HEK293 (cell line): Measurements from ENCODE around the gene PTCD1.
A peak's percentile ranks its signal among the peaks of the same experiment; 100 is the strongest.

ENCODE experiments used
- CTCF ChIA-PET: fragments of 350-600 bp; formaldehyde crosslinking; extraction: SDS; loops from one replicate; lab custom pipeline; 2021; ENCODE audit warnings: antibody characterized with exemption; lab: Yijun Ruan, JAX
- POLR2A ChIA-PET: fragments of 300-600 bp; formaldehyde crosslinking; extraction: SDS; loops from one replicate; lab custom pipeline; 2020; ENCODE audit warnings: antibody characterized with exemption, inconsistent platforms; lab: Yijun Ruan, JAX
- H3K27ac ChIP-seq: fragments of 200-500 bp; sonication (Bioruptor generic); 2 replicates; pipeline ENCODE4 v1.5.1; 2014; ENCODE audit warnings: low read depth, low read length, control low read depth, inconsistent platforms; ENCODE audit errors: extremely low read depth
- H3K36me3 ChIP-seq, 2 experiments: fragments of 200-500 bp in 1 of 2; sonication (Bioruptor generic) in 1 of 2; 1 replicate in 1 of 2; 2 replicates in 1 of 2; pipeline ENCODE4 v1.5.1; 2014 to 2017; ENCODE audit warnings: inconsistent platforms in 2 of 2, low read length in 2 of 2; ENCODE audit not compliant: control insufficient read depth in 2 of 2, insufficient read depth in 1 of 2
- H3K4me1 ChIP-seq: fragments of 200-500 bp; sonication (Bioruptor generic); 2 replicates; pipeline ENCODE4 v1.5.1; 2014; ENCODE audit warnings: mild to moderate bottlenecking, low read length, inconsistent platforms; ENCODE audit not compliant: control insufficient read depth, insufficient read depth
- H3K4me3 ChIP-seq: 2 replicates; pipeline ENCODE4 v1.5.1; 2011; ENCODE audit warnings: low read depth, mild to moderate bottlenecking, control low read depth, low read length, moderate library complexity
- H3K9me3 ChIP-seq: fragments of 200-500 bp; sonication (Bioruptor generic); 2 replicates; pipeline ENCODE4 v1.5.1; 2014; ENCODE audit warnings: low read depth, low read length, inconsistent platforms; ENCODE audit not compliant: control insufficient read depth, insufficient read depth
- GLIS2 ChIP-seq: fragments of 450-650 bp; formaldehyde crosslinking; IDR thresholded peaks from 2 replicates; pipeline ENCODE4 v1.5.1; 2016; ENCODE audit warnings: missing biosample characterization, missing genetic modification characterization
- SALL2 ChIP-seq: fragments of 450-650 bp; formaldehyde crosslinking; IDR thresholded peaks from 2 replicates; pipeline ENCODE4 v1.5.0; 2017; ENCODE audit warnings: missing biosample characterization, mild to moderate bottlenecking, missing genetic modification characterization, borderline replicate concordance
- ZBTB17 ChIP-seq: fragments of 450-650 bp; formaldehyde crosslinking; IDR thresholded peaks from 2 replicates; pipeline ENCODE4 v1.5.1; 2016; ENCODE audit warnings: missing biosample characterization, missing genetic modification characterization
- ZIC2 ChIP-seq: fragments of 450-650 bp; formaldehyde crosslinking; IDR thresholded peaks from 2 replicates; pipeline ENCODE4 v1.5.1; 2016; ENCODE audit warnings: missing biosample characterization, missing genetic modification characterization
- ZNF157 ChIP-seq: fragments of 450-650 bp; formaldehyde crosslinking; IDR thresholded peaks from 2 replicates; pipeline ENCODE4 v1.5.1; 2016; ENCODE audit warnings: missing biosample characterization, missing genetic modification characterization
- ZNF24 ChIP-seq: fragments of 450-650 bp; formaldehyde crosslinking; IDR thresholded peaks from 2 replicates; pipeline ENCODE4 v1.5.1; 2016; ENCODE audit warnings: missing biosample characterization, missing genetic modification characterization
- ZNF248 ChIP-seq: fragments of 450-650 bp; formaldehyde crosslinking; IDR thresholded peaks from 2 replicates; pipeline ENCODE4 v1.5.1; 2017; ENCODE audit warnings: missing biosample characterization, missing genetic modification characterization
- ZNF391 ChIP-seq: fragments of 450-650 bp; formaldehyde crosslinking; IDR thresholded peaks from 2 replicates; pipeline ENCODE4 v1.5.1; 2016; ENCODE audit warnings: low read depth, missing biosample characterization, missing genetic modification characterization, borderline replicate concordance
- ZNF501 ChIP-seq: fragments of 450-650 bp; formaldehyde crosslinking; IDR thresholded peaks from 2 replicates; pipeline ENCODE4 v1.5.1; 2016; ENCODE audit warnings: missing biosample characterization, missing genetic modification characterization
- ZNF571 ChIP-seq: fragments of 450-650 bp; formaldehyde crosslinking; IDR thresholded peaks from 2 replicates; pipeline ENCODE4 v1.5.0; 2017; ENCODE audit warnings: missing biosample characterization, missing genetic modification characterization
- ZNF621 ChIP-seq: fragments of 450-650 bp; formaldehyde crosslinking; IDR thresholded peaks from 2 replicates; pipeline ENCODE4 v1.5.1; 2017; ENCODE audit warnings: missing biosample characterization, missing genetic modification characterization
- ZNF664 ChIP-seq: fragments of 450-650 bp; formaldehyde crosslinking; IDR thresholded peaks from 2 replicates; pipeline ENCODE4 v1.5.1; 2016; ENCODE audit warnings: missing biosample characterization, missing genetic modification characterization
- ZNF677 ChIP-seq: fragments of 450-650 bp; IDR thresholded peaks from 2 replicates; pipeline ENCODE4 v1.5.0; 2018; ENCODE audit warnings: missing biosample characterization, mild to moderate bottlenecking, missing genetic modification characterization, moderate library complexity
- ZNF76 ChIP-seq: fragments of 450-650 bp; formaldehyde crosslinking; IDR thresholded peaks from 2 replicates; pipeline ENCODE4; 2016; ENCODE audit warnings: low read depth, missing biosample characterization, missing genetic modification characterization, borderline replicate concordance
- TF ChIP-seq, protein P1 (sequence below): fragments of 450-650 bp; formaldehyde crosslinking; IDR thresholded peaks from 2 replicates; pipeline ENCODE4 v1.5.1; 2016; ENCODE audit warnings: missing biosample characterization, missing genetic modification characterization
- TF ChIP-seq, protein P2 (sequence below): fragments of 450-650 bp; formaldehyde crosslinking; optimal IDR thresholded peaks from 2 replicates; pipeline ENCODE3; 2016; ENCODE audit warnings: missing biosample characterization, mild to moderate bottlenecking, missing genetic modification characterization
- TF ChIP-seq, protein P3 (sequence below): fragments of 450-650 bp; formaldehyde crosslinking; IDR thresholded peaks from 2 replicates; pipeline ENCODE4 v1.5.1; 2016; ENCODE audit warnings: missing biosample characterization, missing genetic modification characterization
- TF ChIP-seq, protein P4 (sequence below): fragments of 450-650 bp; formaldehyde crosslinking; IDR thresholded peaks from 2 replicates; pipeline ENCODE4 v1.5.1; 2016; ENCODE audit warnings: missing biosample characterization, missing genetic modification characterization

Gene PTCD1

DNA sequence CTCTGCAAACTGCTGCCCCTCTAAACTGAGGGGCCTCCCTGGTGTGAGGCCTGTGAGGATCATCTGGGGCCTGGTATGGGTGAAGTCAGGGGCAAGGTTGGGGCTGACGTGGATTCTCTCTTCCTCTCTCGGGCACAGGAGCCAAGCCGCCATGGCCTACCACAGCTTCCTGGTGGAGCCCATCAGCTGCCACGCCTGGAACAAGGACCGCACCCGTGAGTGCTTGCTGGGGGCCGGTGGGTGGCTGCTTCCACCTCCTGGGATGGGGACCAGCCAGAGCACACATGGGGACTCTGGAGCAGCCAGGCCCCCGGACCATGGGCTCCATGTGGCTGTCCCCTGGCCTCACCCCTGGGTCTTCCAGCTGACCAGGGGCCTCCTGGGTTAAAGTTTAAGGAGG lies 53.0 kb downstream of the PTCD1 start:
- POLR2A ChIA-PET, result interaction anchor here (0.5 kb wide), 1 partner anchor 20 kb away, joined by 3 read pairs; no protein-coding TSS in a partner anchor
- TF ChIP-seq ZBTB17 (tag by site-specific recombination), result no peak
- peak; percentile 35; the same call in 1 of the 2 replicates for TF ChIP-seq GLIS2 (tag by site-specific recombination)
- no peak for TF ChIP-seq ZNF621
- TF ChIP-seq ZNF501, result no peak
- CTCF ChIA-PET, result interaction anchor here (0.6 to 1.3 kb wide), 2 partner anchors 73 to 1479 kb away, joined by 3 to 4 read pairs; no protein-coding TSS in a partner anchor
- no peak overlapping the region for H3K27ac ChIP-seq
- no peaks in the 10 kb centered on the region for H3K9me3 ChIP-seq
- H3K4me1 ChIP-seq, result no peaks in the 10 kb centered on the region
- H3K36me3 ChIP-seq, result peaks cover 4 to 24% of the 10 kb centered on the region in 2 experiments; a peak in 2 of 3 replicates
- H3K4me3 ChIP-seq, result no peak overlapping the region

DNA sequence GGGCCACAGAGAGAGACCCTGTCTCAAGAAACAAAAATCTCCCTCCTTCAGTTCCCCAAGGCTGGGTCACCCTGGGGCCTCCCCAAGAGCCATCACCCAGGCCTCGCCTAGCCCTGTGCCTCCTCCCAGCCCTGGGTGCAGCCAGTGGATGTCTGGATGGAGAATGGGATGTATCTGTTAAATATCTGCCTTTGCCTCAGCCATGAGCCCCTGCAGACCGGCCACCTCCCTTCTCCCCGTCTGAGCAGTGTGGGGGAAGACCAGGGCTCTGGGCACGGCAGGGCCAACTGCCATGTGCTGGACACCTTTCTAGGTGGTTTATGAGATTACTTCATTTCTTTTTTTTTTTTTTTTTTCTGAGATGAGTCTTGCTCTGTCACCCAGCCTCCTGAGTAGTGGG lies 54.1 kb downstream of the PTCD1 start:
- CTCF ChIA-PET, result no interaction called here
- H3K27ac ChIP-seq, result no peak overlapping the region
- peaks cover 0 to 21% of the 10 kb centered on the region in 2 experiments; a peak in 2 of 3 replicates for H3K36me3 ChIP-seq
- H3K4me1 ChIP-seq, result no peaks in the 10 kb centered on the region; the same call in 1 of the 2 replicates
- no peak overlapping the region for H3K4me3 ChIP-seq
- POLR2A ChIA-PET, result no interaction called here
- TF ChIP-seq ZNF571 (tag by site-specific recombination), result no peak
- no peak for TF ChIP-seq ZNF157 (tag by site-specific recombination)
- TF ChIP-seq, protein P1, sequence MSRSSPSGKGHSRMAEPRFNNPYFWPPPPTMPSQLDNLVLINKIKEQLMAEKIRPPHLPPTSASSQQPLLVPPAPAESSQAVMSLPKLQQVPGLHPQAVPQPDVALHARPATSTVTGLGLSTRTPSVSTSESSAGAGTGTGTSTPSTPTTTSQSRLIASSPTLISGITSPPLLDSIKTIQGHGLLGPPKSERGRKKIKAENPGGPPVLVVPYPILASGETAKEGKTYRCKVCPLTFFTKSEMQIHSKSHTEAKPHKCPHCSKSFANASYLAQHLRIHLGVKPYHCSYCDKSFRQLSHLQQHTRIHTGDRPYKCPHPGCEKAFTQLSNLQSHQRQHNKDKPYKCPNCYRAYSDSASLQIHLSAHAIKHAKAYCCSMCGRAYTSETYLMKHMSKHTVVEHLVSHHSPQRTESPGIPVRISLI (tag by site-specific recombination), result 0 out of 2 replicates have a peak, but pooled peaks have one; percentile 45
- H3K9me3 ChIP-seq, result no peaks in the 10 kb centered on the region

DNA sequence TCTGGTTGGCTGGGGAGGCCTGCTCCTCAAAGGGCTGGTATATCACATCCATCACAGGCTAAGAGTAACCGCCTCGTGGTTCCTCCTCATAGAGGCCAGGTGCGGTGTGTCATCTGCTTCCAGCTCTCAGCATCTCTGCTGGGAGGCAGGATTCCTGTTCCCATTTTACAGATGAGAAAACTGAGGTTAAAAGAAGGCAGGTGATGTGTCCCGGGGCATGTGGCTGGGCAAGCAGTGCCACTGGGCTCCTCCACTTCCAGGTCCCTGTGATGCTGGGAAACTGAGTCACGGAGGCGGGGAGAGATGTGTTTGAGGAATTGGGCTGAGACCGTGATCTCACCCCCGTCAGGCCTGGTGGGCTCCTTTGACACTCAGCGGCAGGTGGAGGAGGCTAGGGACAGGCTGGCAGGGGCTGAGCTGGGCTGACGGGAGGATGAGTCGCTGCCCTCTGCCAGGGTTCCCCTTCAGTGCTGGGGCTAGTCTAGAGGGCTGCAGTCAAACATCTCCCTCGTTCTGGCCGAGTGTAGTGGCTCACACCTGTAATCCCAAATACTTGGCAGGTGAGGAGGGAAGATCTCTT lies 54.7 kb downstream of the PTCD1 start:
- Histone ChIP-seq H3K4me1 (no peaks in the 10 kb centered on the region; the same call in 1 of the 2 replicates), H3K27ac (no peak overlapping the region), H3K36me3 (peaks cover 0 to 19% of the 10 kb centered on the region in 2 experiments; a peak in 2 of 3 replicates), H3K9me3 (no peaks in the 10 kb centered on the region), H3K4me3 (no peak overlapping the region)
- CTCF ChIA-PET, result no interaction called here
- TF ChIP-seq ZNF24 (0 out of 2 replicates have a peak, but pooled peaks have one; percentile 26), ZIC2 (tag by site-specific recombination) (no peak)
- POLR2A ChIA-PET, result interaction anchor here (1.5 kb wide), 1 partner anchor 9 kb away, joined by 4 read pairs; no protein-coding TSS in a partner anchor

DNA sequence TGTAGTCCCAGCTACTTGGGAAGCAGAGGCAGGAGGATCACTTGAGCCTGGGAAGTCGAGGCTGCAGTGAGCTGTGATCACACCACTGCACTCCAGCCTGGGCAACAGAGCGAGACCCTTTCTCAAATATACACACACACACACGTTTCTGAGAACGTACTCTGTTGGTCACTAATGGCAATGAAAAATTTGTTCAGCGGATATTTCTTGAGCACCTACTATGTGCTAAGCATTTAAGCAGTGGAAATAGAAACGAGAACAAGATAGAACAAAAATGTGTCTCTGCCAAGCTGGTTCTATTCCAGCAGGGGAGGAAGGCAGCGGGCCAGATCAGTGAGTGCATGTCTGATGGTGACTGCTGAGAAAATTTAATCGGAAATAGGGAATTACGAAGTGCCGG lies 55.4 kb downstream of the PTCD1 start:
- H3K4me1 ChIP-seq, result no peaks in the 10 kb centered on the region; the same call in 1 of the 2 replicates
- TF ChIP-seq ZNF664 (tag by site-specific recombination) (0 out of 2 replicates have a peak, but pooled peaks have one; percentile 50), ZNF391 (no peak)
- no peaks in the 10 kb centered on the region for H3K9me3 ChIP-seq
- H3K27ac ChIP-seq, result no peak overlapping the region
- H3K36me3 ChIP-seq, result peaks cover 0 to 16% of the 10 kb centered on the region in 2 experiments; a peak in 2 of 3 replicates
- ChIA-PET POLR2A (interaction anchor here (1.5 kb wide), 1 partner anchor 10 kb away, joined by 4 read pairs; no protein-coding TSS in a partner anchor), CTCF (interaction anchor here (0.6 to 0.7 kb wide), 2 partner anchors 15 to 98 kb away, joined by 3 to 4 read pairs; no protein-coding TSS in a partner anchor)
- H3K4me3 ChIP-seq, result no peak overlapping the region

DNA sequence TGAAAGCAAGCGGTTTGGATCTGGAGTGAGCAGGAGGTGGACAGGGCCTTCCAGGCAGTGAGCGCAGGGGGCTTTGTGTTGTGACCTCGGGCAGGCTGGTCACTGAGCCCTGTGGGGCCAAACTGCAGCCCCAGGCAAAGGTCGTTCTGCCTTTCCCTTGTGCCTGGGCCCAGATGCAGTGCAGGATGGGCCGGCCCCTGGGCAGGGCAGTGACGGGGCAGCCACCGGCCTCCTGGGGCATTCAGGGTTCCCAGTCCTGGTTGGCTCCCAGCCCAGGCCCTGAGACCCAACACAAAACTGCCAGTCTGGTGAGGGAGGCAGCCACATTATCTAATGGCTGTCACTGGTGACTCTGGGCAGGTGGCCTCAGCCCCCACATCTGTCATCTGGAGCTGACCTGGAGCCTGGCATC lies 56.9 kb downstream of the PTCD1 start:
- peaks cover 5 to 9% of the 10 kb centered on the region in 2 experiments; a peak in 2 of 3 replicates for H3K36me3 ChIP-seq
- no peak overlapping the region for H3K4me3 ChIP-seq
- CTCF ChIA-PET, result no interaction called here
- POLR2A ChIA-PET, result interaction anchor here (1.0 kb wide), 1 partner anchor 25 kb away, joined by 3 read pairs; no protein-coding TSS in a partner anchor
- H3K9me3 ChIP-seq, result no peaks in the 10 kb centered on the region
- no peak overlapping the region for H3K27ac ChIP-seq
- no peaks in the 10 kb centered on the region; the same call in 1 of the 2 replicates for H3K4me1 ChIP-seq
- TF ChIP-seq, protein P2, sequence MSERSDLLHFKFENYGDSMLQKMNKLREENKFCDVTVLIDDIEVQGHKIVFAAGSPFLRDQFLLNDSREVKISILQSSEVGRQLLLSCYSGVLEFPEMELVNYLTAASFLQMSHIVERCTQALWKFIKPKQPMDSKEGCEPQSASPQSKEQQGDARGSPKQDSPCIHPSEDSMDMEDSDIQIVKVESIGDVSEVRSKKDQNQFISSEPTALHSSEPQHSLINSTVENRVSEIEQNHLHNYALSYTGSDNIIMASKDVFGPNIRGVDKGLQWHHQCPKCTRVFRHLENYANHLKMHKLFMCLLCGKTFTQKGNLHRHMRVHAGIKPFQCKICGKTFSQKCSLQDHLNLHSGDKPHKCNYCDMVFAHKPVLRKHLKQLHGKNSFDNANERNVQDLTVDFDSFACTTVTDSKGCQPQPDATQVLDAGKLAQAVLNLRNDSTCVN (tag by site-specific recombination), result no peak
- TF ChIP-seq, protein P3, sequence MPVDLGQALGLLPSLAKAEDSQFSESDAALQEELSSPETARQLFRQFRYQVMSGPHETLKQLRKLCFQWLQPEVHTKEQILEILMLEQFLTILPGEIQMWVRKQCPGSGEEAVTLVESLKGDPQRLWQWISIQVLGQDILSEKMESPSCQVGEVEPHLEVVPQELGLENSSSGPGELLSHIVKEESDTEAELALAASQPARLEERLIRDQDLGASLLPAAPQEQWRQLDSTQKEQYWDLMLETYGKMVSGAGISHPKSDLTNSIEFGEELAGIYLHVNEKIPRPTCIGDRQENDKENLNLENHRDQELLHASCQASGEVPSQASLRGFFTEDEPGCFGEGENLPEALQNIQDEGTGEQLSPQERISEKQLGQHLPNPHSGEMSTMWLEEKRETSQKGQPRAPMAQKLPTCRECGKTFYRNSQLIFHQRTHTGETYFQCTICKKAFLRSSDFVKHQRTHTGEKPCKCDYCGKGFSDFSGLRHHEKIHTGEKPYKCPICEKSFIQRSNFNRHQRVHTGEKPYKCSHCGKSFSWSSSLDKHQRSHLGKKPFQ (tag by site-specific recombination), result no peak
- TF ChIP-seq ZIC2 (tag by site-specific recombination) (no peak), ZNF677 (tag by site-specific recombination) (no peak), ZNF76 (tag by site-specific recombination) (no peak), SALL2 (no peak), ZNF248 (tag by site-specific recombination) (no peak)
- TF ChIP-seq, protein P4, sequence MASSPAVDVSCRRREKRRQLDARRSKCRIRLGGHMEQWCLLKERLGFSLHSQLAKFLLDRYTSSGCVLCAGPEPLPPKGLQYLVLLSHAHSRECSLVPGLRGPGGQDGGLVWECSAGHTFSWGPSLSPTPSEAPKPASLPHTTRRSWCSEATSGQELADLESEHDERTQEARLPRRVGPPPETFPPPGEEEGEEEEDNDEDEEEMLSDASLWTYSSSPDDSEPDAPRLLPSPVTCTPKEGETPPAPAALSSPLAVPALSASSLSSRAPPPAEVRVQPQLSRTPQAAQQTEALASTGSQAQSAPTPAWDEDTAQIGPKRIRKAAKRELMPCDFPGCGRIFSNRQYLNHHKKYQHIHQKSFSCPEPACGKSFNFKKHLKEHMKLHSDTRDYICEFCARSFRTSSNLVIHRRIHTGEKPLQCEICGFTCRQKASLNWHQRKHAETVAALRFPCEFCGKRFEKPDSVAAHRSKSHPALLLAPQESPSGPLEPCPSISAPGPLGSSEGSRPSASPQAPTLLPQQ (tag by site-specific recombination), result no peak
